HG03469 (cell line): Measurements from ENCODE around the gene FANCI.

Source experiments
- ATAC-seq: cut with Tn5 transposase; IDR thresholded peaks from one replicate; pipeline ENCODE4 v1.9.1; 2021; ENCODE audit warnings: mild to moderate bottlenecking, moderate library complexity, moderate number of reproducible peaks; ENCODE audit not compliant: unreplicated experiment

The FANCI gene

GRCh38 chr15:89243691-89244573 is at the start of gene FANCI:
FANCI (plus strand) TSS chr15:89243979; CDS start chr15:89247648, 3,669 bp downstream.
- peak; percentile 77 for ATAC-seq

DNA sequence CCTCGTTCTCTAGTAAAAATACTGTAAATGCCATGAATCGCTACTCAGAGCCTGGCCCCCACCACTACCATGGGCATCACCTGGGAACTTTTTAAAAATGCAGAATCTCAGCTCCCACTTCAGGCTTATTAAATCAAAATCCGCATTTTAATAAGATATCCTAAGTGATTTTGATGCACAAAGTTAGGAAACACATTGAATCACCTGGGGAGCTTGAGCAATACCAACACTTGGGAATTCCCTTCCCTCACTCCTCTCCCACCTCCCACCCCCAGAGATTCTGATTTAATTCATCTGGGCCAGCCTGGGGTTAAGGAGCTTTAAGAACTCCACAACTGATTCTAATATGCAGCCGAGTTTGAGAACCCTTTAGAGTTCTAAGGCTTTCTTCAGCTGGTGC is 49.2 kb upstream of the FANCI start:
- no peak for ATAC-seq

GRCh38 chr15:89195836-89196235 is 47.9 kb upstream of the FANCI start:
- ATAC-seq = no peak

DNA sequence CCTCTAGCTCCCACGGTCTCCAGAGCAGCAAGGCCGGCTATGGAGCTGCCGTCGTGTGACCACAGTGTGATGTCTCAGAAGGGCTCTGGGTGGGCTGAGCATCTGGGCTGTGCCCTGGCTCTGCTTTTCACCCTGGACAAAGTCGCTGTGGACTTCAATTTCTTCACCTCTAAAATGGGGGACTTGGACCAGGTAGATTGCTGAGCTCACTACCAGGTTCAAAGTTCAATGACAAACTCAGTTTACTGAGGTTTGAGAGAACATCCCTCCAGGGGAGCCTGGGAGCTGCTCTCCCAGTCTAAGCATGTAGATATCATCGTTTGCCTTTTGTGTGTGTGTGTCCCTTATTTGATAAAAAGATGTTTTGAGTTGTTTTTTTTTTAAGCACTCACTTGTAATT is 47.5 kb upstream of the FANCI start:
- no peak for ATAC-seq

GRCh38 chr15:89196994-89197393 is 46.8 kb upstream of the FANCI start:
- ATAC-seq = no peak

DNA sequence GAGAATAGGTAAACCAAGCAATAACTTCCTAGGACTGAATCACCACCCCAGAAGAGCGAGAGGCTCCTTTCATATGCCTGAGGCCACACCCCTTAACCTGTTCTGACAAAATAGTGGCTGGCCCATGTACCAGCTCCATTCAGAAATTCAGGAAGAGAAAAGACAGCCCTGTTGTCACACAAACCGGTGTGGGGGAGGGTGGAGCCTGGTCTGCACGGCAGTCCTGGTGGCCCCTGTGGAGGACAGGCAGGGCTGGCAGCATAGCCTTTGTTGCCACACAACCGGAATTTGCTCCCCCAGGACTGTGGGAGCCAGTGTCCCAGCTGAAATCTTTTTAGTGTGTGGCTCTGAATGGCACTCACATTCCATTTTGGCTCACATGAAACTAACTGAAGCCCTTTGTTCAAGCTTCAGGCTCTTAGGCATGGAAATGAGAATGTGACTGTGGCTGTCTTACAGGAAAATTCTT is 46.2 kb upstream of the FANCI start:
- no peak for ATAC-seq

DNA sequence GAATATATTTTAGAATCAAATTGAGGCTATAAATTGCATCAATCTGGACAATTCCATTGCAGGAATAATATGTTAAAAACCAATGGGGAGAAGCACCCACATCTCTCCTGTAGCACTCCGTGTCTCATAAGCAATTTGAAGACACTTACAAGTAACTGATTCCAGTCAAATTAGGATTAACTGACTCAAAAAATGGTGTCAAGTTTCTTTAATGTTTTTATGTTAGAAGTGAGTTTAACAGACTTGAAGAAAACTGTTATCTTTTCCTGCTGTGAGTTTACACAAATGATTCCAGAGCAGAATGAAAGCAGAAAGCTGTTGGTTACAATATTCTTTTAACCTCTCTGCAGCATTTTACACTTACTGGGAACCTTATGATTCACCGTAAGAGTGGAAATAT is 45.6 kb upstream of the FANCI start:
- no peak for ATAC-seq

DNA sequence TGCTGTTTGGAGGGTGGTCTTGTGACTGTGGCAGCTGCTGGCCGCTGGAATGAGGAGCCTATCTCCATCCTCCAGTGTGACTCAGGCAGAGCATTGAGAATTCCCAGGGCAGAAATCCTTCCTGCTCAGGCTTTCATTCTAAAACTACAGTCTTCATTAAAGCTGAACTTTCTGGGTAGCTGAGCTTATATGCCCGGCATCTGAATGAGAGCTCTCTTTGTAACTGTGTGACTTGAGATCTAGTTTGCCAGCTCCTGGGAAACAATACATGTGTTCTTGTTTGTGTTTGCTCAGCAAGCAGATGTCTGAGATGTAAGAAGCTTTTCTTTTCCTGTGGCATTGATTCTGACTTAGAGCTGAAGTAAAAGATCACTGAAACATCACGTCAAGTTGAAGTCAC is 44.8 kb upstream of the FANCI start:
- no peak for ATAC-seq

DNA sequence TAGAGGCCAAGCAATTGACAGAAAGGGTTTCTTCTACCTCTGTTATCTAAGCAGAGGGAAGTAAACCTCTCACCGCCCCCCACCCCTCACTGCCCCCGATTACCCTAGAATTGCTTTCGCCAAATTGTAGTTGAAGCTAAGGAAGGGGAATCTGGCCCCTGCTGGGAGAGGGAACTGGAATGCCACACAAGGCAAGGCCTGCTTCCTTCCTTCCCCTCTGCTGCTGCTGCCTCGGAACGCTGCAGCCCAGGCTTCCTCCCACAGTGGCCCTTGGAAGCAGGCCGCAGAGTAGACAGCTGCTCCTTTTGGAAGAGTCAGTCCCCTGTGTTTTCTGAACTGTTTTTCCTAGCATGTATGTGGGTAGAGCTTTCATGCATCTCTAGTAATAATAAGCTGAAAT is 44.0 kb upstream of the FANCI start:
- ATAC-seq = no peak

- ATAC-seq = no peak
Measured at GRCh38 chr15:89200182-89200581, 43.6 kb upstream of the FANCI start.

DNA sequence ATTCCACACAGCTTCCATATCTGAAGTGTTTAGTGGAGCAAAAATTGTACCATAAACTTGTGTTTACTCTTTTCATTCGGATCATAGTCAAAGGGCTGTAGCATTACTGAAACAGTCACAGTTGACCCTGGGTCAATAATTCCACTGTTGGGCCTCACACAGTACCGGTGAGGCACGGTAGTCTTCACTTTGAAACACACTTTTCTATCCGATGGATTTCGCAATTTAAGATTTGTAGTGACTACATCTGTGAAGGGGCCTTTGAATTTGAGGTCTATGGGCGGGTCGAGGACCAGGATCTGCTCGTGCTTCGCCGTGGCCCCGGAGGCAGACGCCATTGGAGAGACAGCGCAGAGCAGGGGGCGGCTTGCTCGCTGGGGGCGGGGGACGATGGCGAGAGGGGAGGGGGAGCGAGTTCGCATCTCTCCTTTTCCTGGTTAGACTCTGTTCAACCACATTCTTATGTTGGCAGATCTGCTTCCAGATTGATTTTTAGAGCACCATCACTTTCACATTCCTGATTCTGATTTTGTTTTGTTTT is 42.2 kb upstream of the FANCI start:
- no peak for ATAC-seq

GRCh38 chr15:89203705-89204273 is 40.0 kb upstream of the FANCI start:
- no peak for ATAC-seq

- no peak for ATAC-seq
Measured at GRCh38 chr15:89205991-89206585, 37.7 kb upstream of the FANCI start.

GRCh38 chr15:89206908-89207331 is 36.9 kb upstream of the FANCI start:
- no peak for ATAC-seq

- ATAC-seq = no peak
Measured at GRCh38 chr15:89208256-89208655, 35.5 kb upstream of the FANCI start.

GRCh38 chr15:89209057-89209456 is 34.7 kb upstream of the FANCI start:
- ATAC-seq = no peak

GRCh38 chr15:89211678-89212170 is 32.1 kb upstream of the FANCI start:
- ATAC-seq = no peak

DNA sequence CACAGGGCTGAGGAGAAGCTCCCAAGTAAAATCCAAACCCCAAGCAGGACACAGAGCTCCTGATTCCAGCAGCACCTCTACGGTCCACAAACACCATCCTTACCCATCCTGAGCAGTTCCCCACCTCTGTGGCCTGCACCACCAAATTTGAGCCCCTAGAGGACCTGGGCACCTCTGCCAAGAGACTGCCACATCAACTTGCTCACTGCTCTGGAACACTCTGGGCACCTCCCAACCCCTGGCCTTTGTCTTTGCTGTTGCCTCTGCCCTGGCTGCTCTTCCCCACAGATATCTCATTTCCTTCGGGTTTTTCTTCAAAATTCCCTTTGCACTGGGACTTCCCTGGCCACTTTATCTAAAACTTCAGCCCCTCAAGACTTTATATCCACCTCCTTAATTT is 28.2 kb upstream of the FANCI start:
- ATAC-seq = no peak

- no peak for ATAC-seq
Measured at GRCh38 chr15:89217031-89217430, 26.7 kb upstream of the FANCI start.

- ATAC-seq = no peak
Measured at GRCh38 chr15:89217686-89218376, 25.9 kb upstream of the FANCI start.

GRCh38 chr15:89218531-89218930 is 25.2 kb upstream of the FANCI start:
- ATAC-seq = no peak
